GM13976 (cell line): ENCODE measurements around the gene HOXC9.

Experiments
- DNase-seq: peaks from one replicate; pipeline ENCODE4 v3.0.0; 2012; ENCODE audit warnings: low spot score
- CTCF ChIP-seq: IDR thresholded peaks from 2 replicates; pipeline ENCODE4 v1.5.1; 2012; ENCODE audit warnings: borderline replicate concordance, mild to moderate bottlenecking; ENCODE audit not compliant: insufficient read depth; ENCODE audit errors: extremely low read depth, missing control alignments, control extremely low read depth
- in situ Hi-C: fragments of 300-500 bp; cut with MboI; formaldehyde crosslinking; loops from one replicate; pipeline ENCODE4 v1.12.0; 2022; ENCODE audit warnings: low sequenced_read_pairs, mixed read lengths, inconsistent platforms; ENCODE audit not compliant: unreplicated experiment

The HOXC9 gene

GRCh38 chr12:53958128-53958527, 41.8 kb upstream of the HOXC9 start:
- TF ChIP-seq CTCF: no peak
- in situ Hi-C loops: no loop called here
- no peak for DNase-seq

DNA sequence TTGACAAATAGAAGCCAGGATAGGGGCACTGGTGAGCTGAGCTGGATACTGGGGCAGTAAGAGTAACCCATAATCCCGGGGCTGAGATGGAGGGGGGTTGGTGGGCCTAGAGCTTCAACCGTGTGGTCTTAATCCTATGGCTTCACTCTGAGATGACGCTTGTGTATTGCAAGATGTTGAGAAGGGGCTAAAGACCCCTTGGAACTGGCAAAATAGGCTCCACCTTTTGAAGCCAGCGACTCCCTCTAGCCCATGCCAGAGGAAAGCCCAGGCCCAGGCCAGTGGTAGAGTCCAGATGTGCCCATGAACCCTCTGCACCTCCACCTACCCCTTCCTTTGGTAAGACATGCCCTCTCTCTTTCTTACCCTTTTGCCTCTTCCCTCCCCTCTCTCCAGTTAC, 40.6 kb upstream of the HOXC9 start:
- DNase-seq: no peak
- TF ChIP-seq CTCF: no peak
- in situ Hi-C loops: no loop called here

GRCh38 chr12:53960187-53961024, 39.6 kb upstream of the HOXC9 start:
- no peak for TF ChIP-seq CTCF
- in situ Hi-C loops: no loop called here
- DNase-seq: no peak

GRCh38 chr12:53961025-53961761, 38.8 kb upstream of the HOXC9 start:
- in situ Hi-C loops: no loop called here
- no peak for DNase-seq
- TF ChIP-seq CTCF: no peak

DNA sequence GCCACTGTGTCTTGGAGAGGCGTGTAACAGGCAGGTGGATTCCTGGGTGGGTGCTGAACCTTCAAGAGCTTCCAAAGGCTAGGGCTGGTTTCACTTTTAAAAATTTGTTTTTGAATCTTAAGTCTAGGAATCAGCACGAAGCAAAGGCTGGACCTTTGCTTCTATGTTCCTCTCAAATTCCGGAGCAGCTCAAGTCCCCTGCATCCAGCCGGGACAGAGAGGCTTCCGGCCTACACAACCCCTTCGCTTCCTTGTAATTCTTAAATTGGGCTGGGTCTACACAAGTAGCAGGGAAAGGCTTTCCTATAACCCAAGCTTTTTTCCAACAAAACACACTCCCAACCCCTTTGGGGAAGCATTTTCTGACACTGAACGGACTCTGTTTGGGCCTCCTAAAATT, 37.0 kb upstream of the HOXC9 start:
- no peak for DNase-seq
- TF ChIP-seq CTCF: no peak
- in situ Hi-C loops: no loop called here

GRCh38 chr12:53963434-53964314, 36.3 kb upstream of the HOXC9 start:
- no peak for TF ChIP-seq CTCF
- DNase-seq: no peak
- in situ Hi-C loops: no loop called here
